Upper lobe of right lung (tissue), 1 donor: ENCODE data around the gene PDCD1LG2. TPM values are rescaled to one million over a fixed set of nuclear protein-coding genes. Genes with fewer than 3 reads are reported as not detected.
A peak's percentile ranks its signal among the peaks of the same experiment; 100 is the strongest.

Source experiments
- ATAC-seq: fragments of 200-7000 bp; cut with Tn5 transposase; one replicate; pipeline ENCODE4 v1.9.1; 2020; ENCODE audit warnings: mild to moderate bottlenecking, moderate library complexity
- DNase-seq: peaks from one replicate; pipeline ENCODE4 v3.0.0-alpha.2; 2020
- H3K27ac ChIP-seq: fragments of 200-600 bp; one replicate; pipeline ENCODE4 v1.8.0; 2022
- H3K27me3 ChIP-seq: fragments of 200-600 bp; one replicate; pipeline ENCODE4 v1.8.0; 2022; ENCODE audit warnings: mild to moderate bottlenecking
- H3K36me3 ChIP-seq: fragments of 200-600 bp; one replicate; pipeline ENCODE4 v1.8.0; 2022
- H3K4me1 ChIP-seq: fragments of 200-600 bp; one replicate; pipeline ENCODE4 v1.8.0; 2022
- H3K4me3 ChIP-seq: fragments of 200-600 bp; one replicate; pipeline ENCODE4 v1.8.0; 2022; ENCODE audit warnings: mild to moderate bottlenecking
- H3K9me3 ChIP-seq: fragments of 200-600 bp; one replicate; pipeline ENCODE4 v1.8.0; 2022
- CTCF ChIP-seq: fragments of 200-600 bp; IDR thresholded peaks from one replicate; pipeline ENCODE4 v1.8.0; 2022; ENCODE audit warnings: antibody characterized with exemption
- intact Hi-C: fragments of 100-400 bp; cut with DNase I; formaldehyde crosslinking; loops from one replicate; pipeline ENCODE4 v1.11.0; 2022
- total RNA-seq: library from RNA; stranded (reverse); fragmentation: NEBNext Ultra II Directional; extraction: Animal tissue kit (Norgen Biotek cat#: 25700); gene quantifications from one replicate; pipeline ENCODE4 v1.2.1, GENCODE V29; 2021
- donor health status: DM: no; HTN: yes; CAD: no; lungs with severe emphysema.

The PDCD1LG2 gene
- total RNA-seq, 1 donor from 2014 or later: 6.3 TPM

DNA sequence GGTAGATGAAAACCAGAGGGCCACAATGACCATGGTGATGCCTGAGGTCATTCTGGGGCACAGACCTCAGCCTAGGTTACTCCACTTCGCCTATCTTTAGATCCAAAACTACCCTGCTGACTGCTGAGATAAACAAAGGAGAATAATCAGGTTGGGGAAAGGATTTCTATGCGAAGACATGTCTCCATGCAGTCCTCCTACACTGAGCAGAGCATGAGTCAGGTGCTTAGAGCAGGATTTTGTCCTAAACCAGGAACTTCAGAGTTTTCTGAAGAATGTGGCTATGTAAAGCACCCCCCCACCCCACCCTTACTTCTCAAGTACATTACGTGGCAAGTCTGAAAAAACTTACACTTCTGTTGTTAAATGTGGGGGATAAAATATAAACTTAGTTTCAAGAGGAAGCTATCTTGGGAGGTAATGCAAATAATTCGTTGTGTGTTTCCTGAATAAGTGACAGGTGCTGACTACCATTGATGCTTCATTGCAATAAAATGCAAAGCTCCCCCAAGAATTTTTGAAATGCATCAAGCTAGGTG is 19.4 kb downstream of the PDCD1LG2 start:
- Histone ChIP-seq H3K9me3 (no peaks in the 10 kb centered on the region), H3K27me3 (no peaks in the 10 kb centered on the region), H3K27ac (no peak overlapping the region), H3K36me3 (no peaks in the 10 kb centered on the region), H3K4me3 (no peak overlapping the region), H3K4me1 (peaks cover 9% of the 10 kb centered on the region)
- no peak for DNase-seq
- intact Hi-C loops: no loop called here
- ATAC-seq: peak; percentile 33
- TF ChIP-seq CTCF: no peak

- intact Hi-C loops: no loop called here
- H3K27ac ChIP-seq: no peak overlapping the region
- no peaks in the 10 kb centered on the region for H3K27me3 ChIP-seq
- H3K4me3 ChIP-seq: no peak overlapping the region
- TF ChIP-seq CTCF: no peak
- H3K9me3 ChIP-seq: no peaks in the 10 kb centered on the region
- peaks cover 9% of the 10 kb centered on the region for H3K4me1 ChIP-seq
- ATAC-seq (peak; percentile 33), DNase-seq (no peak)
- no peaks in the 10 kb centered on the region for H3K36me3 ChIP-seq
These were observed 21.0 kb downstream of the PDCD1LG2 start for GRCh38 chr9:5531101-5531882.

DNA sequence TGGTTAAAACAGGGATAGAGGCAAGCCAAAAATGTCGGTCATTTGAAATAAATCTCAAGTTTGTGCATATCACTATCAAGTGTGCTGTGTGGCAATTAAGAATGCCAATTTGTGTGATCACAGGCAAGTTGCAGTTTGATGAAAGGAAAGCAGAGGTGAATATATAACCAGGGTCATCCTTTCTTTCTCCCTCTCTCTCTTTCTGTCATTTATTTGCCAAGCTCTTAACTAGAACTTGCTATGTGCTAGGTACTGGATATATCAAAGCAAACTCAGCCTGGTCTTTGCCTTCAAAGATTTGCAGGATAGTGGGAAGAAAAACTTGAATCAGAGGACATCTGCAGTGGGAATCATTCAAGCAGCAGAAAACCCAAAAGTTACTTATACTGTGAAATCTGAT is 22.0 kb downstream of the PDCD1LG2 start:
- H3K27ac ChIP-seq: no peak overlapping the region
- intact Hi-C loops: no loop called here
- H3K4me1 ChIP-seq: peaks cover 9% of the 10 kb centered on the region
- H3K4me3 ChIP-seq: no peak overlapping the region
- no peaks in the 10 kb centered on the region for H3K9me3 ChIP-seq
- TF ChIP-seq CTCF: no peak
- ATAC-seq (no peak), DNase-seq (no peak)
- H3K27me3 ChIP-seq: no peaks in the 10 kb centered on the region
- H3K36me3 ChIP-seq: no peaks in the 10 kb centered on the region

GRCh38 chr9:5532790-5533189 is 22.5 kb downstream of the PDCD1LG2 start:
- intact Hi-C loops: no loop called here

DNA sequence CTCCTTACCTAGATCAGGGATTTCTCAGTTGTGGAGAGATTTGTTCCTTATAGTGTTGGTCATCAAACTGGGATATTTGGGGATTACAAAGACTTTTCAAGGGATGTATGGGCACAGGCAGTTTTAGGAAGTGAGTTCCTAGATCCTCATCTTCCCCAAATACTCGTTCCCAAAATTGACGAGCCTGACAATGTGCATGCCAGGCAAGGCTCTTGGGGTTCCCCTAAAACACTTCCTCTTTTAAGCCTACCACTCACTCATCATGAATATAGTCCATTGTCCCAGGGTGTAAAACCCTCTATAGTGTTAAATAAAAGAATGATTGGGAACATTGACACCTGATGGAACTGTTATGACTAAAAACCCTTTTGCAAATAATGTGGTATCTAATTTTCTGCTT is 26.4 kb downstream of the PDCD1LG2 start:
- no peaks in the 10 kb centered on the region for H3K27me3 ChIP-seq
- peak; percentile 63 for ATAC-seq
- no peak overlapping the region for H3K27ac ChIP-seq
- TF ChIP-seq CTCF: no peak
- intact Hi-C loops: no loop called here
- no peak overlapping the region for H3K4me3 ChIP-seq
- DNase-seq: no peak
- no peaks in the 10 kb centered on the region for H3K9me3 ChIP-seq
- H3K4me1 ChIP-seq: no peaks in the 10 kb centered on the region
- no peaks in the 10 kb centered on the region for H3K36me3 ChIP-seq

More at GRCh38 chr9:5532790-5533189, 22.5 kb downstream of the PDCD1LG2 start:
- H3K27ac ChIP-seq: no peak overlapping the region
- H3K4me3 ChIP-seq: no peak overlapping the region
- DNase-seq (no peak), ATAC-seq (no peak)
- H3K4me1 ChIP-seq: peaks cover 9% of the 10 kb centered on the region
- H3K9me3 ChIP-seq: no peaks in the 10 kb centered on the region
- TF ChIP-seq CTCF: no peak
- no peaks in the 10 kb centered on the region for H3K36me3 ChIP-seq
- H3K27me3 ChIP-seq: no peaks in the 10 kb centered on the region
